Gastrocnemius medialis (tissue), 4 donors: ENCODE data around the gene NYNRIN.

Experiments used
- POLR2A ChIP-seq, 2 donors: fragments of 450-650 bp; IDR thresholded peaks; one replicate each; pipeline ENCODE4 v1.6.1; 2017; ENCODE audit warnings: antibody characterized with exemption in 2 of 2, mild to moderate bottlenecking in 2 of 2, moderate library complexity in 2 of 2
- TF ChIP-seq, protein P1 (sequence below), 5 experiments: fragments of 450-650 bp in 3 of 5; fragments of 200-600 bp in 2 of 5; sonication (generic) in 2 of 5; IDR thresholded peaks in 4 of 5; conservative IDR thresholded peaks in 1 of 5; 1 replicate in 4 of 5; 2 replicates in 1 of 5; pipeline ENCODE4 v1.5.1; 2016 to 2019; ENCODE audit warnings: antibody characterized with exemption in 5 of 5, mild to moderate bottlenecking in 3 of 5, moderate library complexity in 3 of 5

DNA sequence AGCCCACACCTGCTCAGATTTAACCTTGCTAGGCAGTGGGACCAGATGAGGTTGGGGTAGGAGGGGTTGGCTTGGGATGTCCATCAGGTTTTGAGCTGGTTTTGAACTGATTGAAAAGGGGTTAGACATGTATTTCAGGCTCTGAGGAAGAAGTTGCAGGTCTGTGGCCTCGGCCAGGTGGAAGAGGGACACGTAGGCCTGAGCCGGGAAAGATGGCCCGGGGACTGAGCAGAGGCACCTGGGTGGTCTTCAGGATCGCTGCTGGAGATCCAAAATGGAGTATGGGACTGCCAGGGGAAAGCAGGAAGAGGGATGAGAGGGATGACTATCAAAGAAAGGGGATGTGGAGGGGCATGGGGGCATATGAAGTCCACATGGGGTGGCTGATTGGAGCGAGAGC, 7.6 kb downstream of the NYNRIN start:
- TF ChIP-seq, protein P1, sequence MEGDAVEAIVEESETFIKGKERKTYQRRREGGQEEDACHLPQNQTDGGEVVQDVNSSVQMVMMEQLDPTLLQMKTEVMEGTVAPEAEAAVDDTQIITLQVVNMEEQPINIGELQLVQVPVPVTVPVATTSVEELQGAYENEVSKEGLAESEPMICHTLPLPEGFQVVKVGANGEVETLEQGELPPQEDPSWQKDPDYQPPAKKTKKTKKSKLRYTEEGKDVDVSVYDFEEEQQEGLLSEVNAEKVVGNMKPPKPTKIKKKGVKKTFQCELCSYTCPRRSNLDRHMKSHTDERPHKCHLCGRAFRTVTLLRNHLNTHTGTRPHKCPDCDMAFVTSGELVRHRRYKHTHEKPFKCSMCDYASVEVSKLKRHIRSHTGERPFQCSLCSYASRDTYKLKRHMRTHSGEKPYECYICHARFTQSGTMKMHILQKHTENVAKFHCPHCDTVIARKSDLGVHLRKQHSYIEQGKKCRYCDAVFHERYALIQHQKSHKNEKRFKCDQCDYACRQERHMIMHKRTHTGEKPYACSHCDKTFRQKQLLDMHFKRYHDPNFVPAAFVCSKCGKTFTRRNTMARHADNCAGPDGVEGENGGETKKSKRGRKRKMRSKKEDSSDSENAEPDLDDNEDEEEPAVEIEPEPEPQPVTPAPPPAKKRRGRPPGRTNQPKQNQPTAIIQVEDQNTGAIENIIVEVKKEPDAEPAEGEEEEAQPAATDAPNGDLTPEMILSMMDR (IDR thresholded peaks at IDR 0.05 in 4 of 5, conservative IDR thresholded peaks at IDR 0.05 in 1 of 5) = no peak
- TF ChIP-seq POLR2A (IDR thresholded peaks at IDR 0.05) = no peak
